Heart left ventricle (tissue), 13 donors: ENCODE data around the gene SDSL.

Experiments used
- CTCF ChIP-seq, 12 donors: fragments of 200-600 bp; sonication (generic) in 4 of 12; IDR thresholded peaks; one replicate each; pipeline versions ENCODE4 v1.5.0 to v1.8.0; 2018 to 2022; ENCODE audit warnings: antibody characterized with exemption in 12 of 12, mild to moderate bottlenecking in 5 of 12
- POLR2A ChIP-seq, 2 donors: fragments of 450-650 bp; IDR thresholded peaks; one replicate each; pipeline ENCODE4 v1.6.1; 2017; ENCODE audit warnings: antibody characterized with exemption in 2 of 2, mild to moderate bottlenecking in 2 of 2, moderate library complexity in 2 of 2
- donor health status: ischemic (EF 13 %, LVEDD 7.1; RV severe dilation, severe dysfunction).
- donor health status: DM: no; HTN: yes; CAD: no.
- donor health status: DM: no; HTN: no; CAD: no.
- donor health status: ischemic (EF 25% LVEDD 6.9; RV normal size, moderate dysfunction).
- donor health status: ischemic (EF 25% LVEDD 5.7; RV mildly dilated, moderate dysfunction).
- donor health status: ischemic (EF 35%, LVEDD 5.7; RV mildly dilated, moderate dysfunction).
- donor health status: nonischemic (EF 11% LVEDD 7.7; RV severe dilation, severe dysfunction).
- donor health status: DM: yes; HTN: yes; CAD: no.
- donor health status: PGD.
- donor health status: ischemic (EF 29% LVEDD 5.4; RV normal size, mild dysfunction).
- donor health status: nonischemic (EF 23%, LVEDD 6.1; RV moderate dilation, normal function).

- TF ChIP-seq CTCF (IDR thresholded peaks at IDR 0.05) (no peak), POLR2A (IDR thresholded peaks at IDR 0.05) (no peak)
These were observed 10.8 kb downstream of the SDSL start for GRCh38 chr12:113432986-113433385.
